Measurements from ENCODE around the gene FRMD4B. TPM values are rescaled to one million over a fixed set of nuclear protein-coding genes. Genes with fewer than 3 reads are reported as not detected.

FRMD4B gene
- total and polyA plus RNA-seq, 10 of the 15 experiments (the other 5 are each of a cell fraction or from before 2014, with no cell fraction given) = 3.9 to 11.4 (median 8.0) TPM

GRCh38 chr3:69126999-69127398 is 258.9 kb downstream of the FRMD4B start:
- FAIRE-seq (peak; percentile 23), ATAC-seq (no peak), DNase-seq (ENCODE audit: low read depth, low spot score) (no peak)
- ChIA-PET CTCF (interaction anchor here (2.1 to 2.5 kb wide), 2 partner anchors 35 to 110 kb away, joined by 7 to 16 read pairs; no protein-coding TSS in a partner anchor), RAD21 (ENCODE audit: unreplicated experiment) (interaction anchor here (1.0 to 1.7 kb wide), 3 partner anchors 40 to 283 kb away, joined by 3 to 5 read pairs (median 5); no protein-coding TSS in a partner anchor), POLR2A (no interaction called here), SMC1A (ENCODE audit: uncharacterized antibody, unreplicated experiment) (interaction anchor here (0.8 to 3.2 kb wide), 3 partner anchors 13 to 179 kb away, joined by 3 to 14 read pairs (median 5); no protein-coding TSS in a partner anchor)
- H3K27ac ChIP-seq (ENCODE audit: control insufficient read depth, insufficient read depth) = no peak overlapping the region
- TF ChIP-seq, protein P1, sequence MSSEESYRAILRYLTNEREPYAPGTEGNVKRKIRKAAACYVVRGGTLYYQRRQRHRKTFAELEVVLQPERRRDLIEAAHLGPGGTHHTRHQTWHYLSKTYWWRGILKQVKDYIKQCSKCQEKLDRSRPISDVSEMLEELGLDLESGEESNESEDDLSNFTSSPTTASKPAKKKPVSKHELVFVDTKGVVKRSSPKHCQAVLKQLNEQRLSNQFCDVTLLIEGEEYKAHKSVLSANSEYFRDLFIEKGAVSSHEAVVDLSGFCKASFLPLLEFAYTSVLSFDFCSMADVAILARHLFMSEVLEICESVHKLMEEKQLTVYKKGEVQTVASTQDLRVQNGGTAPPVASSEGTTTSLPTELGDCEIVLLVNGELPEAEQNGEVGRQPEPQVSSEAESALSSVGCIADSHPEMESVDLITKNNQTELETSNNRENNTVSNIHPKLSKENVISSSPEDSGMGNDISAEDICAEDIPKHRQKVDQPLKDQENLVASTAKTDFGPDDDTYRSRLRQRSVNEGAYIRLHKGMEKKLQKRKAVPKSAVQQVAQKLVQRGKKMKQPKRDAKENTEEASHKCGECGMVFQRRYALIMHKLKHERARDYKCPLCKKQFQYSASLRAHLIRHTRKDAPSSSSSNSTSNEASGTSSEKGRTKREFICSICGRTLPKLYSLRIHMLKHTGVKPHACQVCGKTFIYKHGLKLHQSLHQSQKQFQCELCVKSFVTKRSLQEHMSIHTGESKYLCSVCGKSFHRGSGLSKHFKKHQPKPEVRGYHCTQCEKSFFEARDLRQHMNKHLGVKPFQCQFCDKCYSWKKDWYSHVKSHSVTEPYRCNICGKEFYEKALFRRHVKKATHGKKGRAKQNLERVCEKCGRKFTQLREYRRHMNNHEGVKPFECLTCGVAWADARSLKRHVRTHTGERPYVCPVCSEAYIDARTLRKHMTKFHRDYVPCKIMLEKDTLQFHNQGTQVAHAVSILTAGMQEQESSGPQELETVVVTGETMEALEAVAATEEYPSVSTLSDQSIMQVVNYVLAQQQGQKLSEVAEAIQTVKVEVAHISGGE (CRISPR knock-in tag; IDR thresholded peaks at IDR 0.05) = no peak
- no peak for TF ChIP-seq ZNF384 (IDR thresholded peaks at IDR 0.05; ENCODE audit: borderline replicate concordance, low read depth, low read length)
- H3K4me1 ChIP-seq (ENCODE audit: control insufficient read depth, insufficient read depth, low read length) = no peaks in the 10 kb centered on the region
- WGBS (ENCODE audit: insufficient coverage, insufficient replicate concordance, low lambda C conversion rate, missing lambda C conversion rate) = 56% methylated on average over 2 of the region's 2 CpGs
- no peaks in the 10 kb centered on the region for H3K79me2 ChIP-seq (ENCODE audit: control insufficient read depth, insufficient read depth, low read length)
- no peaks in the 10 kb centered on the region for H4K20me1 ChIP-seq (ENCODE audit: control insufficient read depth, insufficient read depth)
- no peaks in the 10 kb centered on the region for H3K9me3 ChIP-seq (replicated peaks; ENCODE audit: control insufficient read depth, insufficient read depth, low read length)
- intact Hi-C loops (cut with micrococcal nuclease; ENCODE audit: unreplicated experiment) (loop anchor here (10.0 kb wide), 1 partner anchor 818 kb away; no protein-coding TSS in a partner anchor), in situ Hi-C loops (cut with MboI) (loop anchor here (10.0 kb wide), 1 partner anchor 548 kb away; no protein-coding TSS in a partner anchor)
- no peaks in the 10 kb centered on the region for H3K36me3 ChIP-seq (ENCODE audit: control insufficient read depth in 2 of 2, insufficient read depth in 2 of 2, low read length in 1 of 2)
- H3K9ac ChIP-seq (ENCODE audit: control insufficient read depth, insufficient read depth, low read length) = no peak overlapping the region
- no peak overlapping the region for H2AFZ ChIP-seq (ENCODE audit: control insufficient read depth, low read depth, low read length)
- H3K4me2 ChIP-seq (ENCODE audit: control insufficient read depth, insufficient read depth) = no peak overlapping the region
- BruUV-seq (replicated peaks) = no TSS peak
- H3K4me3 ChIP-seq = no peak overlapping the region
- H3K27me3 ChIP-seq (replicated peaks in 1 of 2; ENCODE audit: control insufficient read depth in 2 of 2, insufficient read depth in 2 of 2, low read length in 1 of 2) = no peaks in the 10 kb centered on the region; a peak in 1 of 4 replicates
